SK-N-MC (cell line): ENCODE data around the gene TREML4.

Experiments
- EZH2 ChIP-seq: fragments of 200-600 bp; sonication (generic); IDR thresholded peaks from one replicate; pipeline ENCODE4 v1.6.1; 2017; ENCODE audit warnings: antibody characterized with exemption
- POLR2AphosphoS5 ChIP-seq: IDR thresholded peaks from 2 replicates; pipeline ENCODE4 v1.6.1; 2012; ENCODE audit warnings: mild to moderate bottlenecking, low read depth, low read length, borderline replicate concordance

GRCh38 chr6:41252401-41253169 is 24.4 kb downstream of the TREML4 start:
- TF ChIP-seq EZH2 (no peak), POLR2AphosphoS5 (no peak)
